ENCODE data around the gene ATRAID. TPM values are rescaled to one million over a fixed set of nuclear protein-coding genes. Genes with fewer than 3 reads are reported as not detected.
A peak's percentile ranks its signal among the peaks of the same experiment; 100 is the strongest.

The ATRAID gene
- total RNA-seq, 1 donor from 2014 or later, result 203 TPM

DNA sequence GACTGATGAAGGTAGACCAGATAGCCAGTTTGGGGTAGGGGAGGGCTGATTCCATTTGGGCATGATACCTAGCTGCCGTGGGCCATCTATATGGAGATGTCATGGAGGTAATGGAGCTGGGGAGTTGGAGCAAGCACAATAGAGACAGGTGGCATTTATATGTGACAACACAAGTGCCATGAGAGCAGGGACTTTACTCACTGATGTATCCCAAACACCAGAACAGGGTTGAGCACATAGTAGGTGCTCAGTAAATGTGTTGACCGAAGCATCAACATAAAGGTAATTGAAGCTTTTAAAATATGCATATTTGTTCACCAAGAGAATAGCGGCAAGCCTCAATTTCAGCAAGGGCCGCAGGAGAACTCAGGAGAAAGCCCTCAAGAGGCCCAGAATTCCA is 36.1 kb downstream of the ATRAID start:
- no peak for DNase-seq (ENCODE audit: low read depth)

DNA sequence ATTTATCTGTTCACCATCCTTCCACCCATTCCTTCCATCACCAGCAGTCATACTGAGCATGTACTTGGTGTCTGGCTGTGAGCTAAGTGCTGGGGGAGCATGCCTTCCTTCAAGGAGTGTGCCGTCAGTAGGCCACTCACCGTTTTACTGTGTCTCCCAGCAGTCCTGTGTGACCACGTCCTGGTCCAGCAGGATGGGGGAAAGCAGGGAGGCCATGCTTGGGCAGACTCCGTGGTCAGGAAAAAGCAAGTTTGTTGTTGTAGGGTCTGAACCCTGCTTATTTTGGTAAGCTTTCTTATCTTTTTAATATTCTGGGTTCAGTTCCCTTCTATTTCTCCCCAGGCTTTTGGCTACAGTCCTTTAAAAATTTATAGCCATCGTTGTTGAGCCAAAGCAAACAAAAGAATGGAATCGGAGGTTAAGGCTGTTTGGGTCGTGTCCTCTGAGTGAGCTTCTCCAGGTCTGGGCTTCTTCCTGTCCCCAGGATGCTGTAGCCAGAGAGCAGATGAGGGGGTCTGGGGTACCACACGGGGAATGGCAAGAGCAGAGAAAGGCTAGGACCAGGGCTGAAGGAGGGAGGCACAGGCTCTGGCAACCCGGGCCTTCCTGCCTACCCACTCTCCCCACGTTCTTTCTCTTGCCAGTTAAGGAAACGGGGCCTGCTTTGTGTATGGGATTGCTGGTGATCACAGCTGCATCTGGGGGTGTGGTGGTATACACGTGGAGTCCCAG is 37.5 kb downstream of the ATRAID start:
- no peak for DNase-seq (ENCODE audit: low read depth)

- DNase-seq (ENCODE audit: low read depth), result peak; percentile 36
Observed at GRCh38 chr2:27249891-27250651, 38.2 kb downstream of the ATRAID start.

GRCh38 chr2:27250652-27251379 is 39.0 kb downstream of the ATRAID start:
- DNase-seq (ENCODE audit: low read depth), result no peak

DNA sequence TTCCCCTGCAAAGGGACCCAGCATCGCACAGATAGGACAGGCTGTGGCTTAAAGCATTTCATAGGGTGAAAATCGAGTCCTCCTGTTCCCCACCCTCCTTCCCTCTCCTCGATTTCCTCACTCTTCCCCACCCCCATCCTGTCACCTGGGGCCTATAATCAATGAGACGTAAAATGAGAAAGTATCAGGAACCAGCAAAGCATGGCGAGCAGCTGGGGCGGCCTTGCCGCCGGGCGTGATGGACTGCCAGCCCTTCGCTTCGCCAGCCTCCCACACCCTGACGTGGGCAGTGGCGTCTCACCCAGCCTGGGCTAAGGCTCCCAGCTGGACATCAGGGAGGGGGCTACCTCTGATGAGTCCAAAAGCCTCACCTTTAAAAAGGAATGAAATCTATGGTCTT is 39.9 kb downstream of the ATRAID start:
- no peak for DNase-seq (ENCODE audit: low read depth)

DNA sequence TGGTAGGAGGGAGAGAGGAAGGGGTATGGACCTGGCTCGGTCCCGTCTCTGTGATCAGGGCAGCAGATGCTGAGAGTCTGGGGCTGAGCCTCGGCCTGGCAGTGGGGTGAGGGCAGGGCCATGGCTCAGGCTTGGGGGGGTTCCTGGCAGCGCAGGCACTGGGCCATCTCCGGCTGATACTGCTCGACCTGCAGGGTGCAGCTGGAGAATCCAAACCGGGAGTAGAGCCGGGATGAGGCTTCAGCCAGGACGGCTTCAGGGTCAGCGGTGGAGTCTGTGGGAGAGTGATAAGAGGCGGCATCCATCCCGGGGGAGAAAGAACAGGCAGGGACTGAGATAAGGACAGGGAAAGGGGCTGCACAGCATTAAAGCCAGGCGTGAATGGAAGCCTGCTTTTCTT is 43.3 kb downstream of the ATRAID start:
- no peak for DNase-seq (ENCODE audit: low read depth)

GRCh38 chr2:27255660-27256059 is 43.8 kb downstream of the ATRAID start:
- DNase-seq (ENCODE audit: low read depth), result no peak

DNA sequence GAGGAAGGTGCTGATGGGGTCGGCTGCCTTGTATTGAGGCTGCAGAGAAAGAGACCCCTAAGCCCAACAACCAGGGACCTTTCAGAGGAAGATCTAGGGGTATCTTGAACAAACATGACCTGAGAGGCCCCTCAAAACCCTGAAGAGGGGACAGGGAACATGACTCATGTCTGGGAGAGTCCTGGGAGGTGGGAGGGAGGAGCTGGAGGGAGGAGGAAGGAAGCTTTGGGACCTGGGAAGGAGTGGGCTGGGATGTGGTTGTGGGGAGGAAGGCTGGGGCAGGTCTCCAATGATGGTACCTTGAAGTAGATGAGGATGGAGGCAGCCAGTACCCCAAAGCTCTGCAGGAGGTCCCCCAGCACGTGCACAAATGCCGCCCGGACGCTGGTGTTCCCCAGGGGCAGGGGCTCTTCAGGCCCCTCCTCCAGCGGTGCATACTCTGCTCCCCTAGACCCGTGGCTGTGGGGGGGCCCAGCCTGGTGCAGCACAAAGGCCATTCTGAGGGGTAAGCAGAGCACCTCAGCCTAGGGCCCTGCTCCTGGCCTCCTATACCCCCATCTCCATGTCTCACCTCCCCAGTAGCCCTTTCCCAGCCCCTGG is 45.1 kb downstream of the ATRAID start:
- DNase-seq (ENCODE audit: low read depth), result no peak

DNA sequence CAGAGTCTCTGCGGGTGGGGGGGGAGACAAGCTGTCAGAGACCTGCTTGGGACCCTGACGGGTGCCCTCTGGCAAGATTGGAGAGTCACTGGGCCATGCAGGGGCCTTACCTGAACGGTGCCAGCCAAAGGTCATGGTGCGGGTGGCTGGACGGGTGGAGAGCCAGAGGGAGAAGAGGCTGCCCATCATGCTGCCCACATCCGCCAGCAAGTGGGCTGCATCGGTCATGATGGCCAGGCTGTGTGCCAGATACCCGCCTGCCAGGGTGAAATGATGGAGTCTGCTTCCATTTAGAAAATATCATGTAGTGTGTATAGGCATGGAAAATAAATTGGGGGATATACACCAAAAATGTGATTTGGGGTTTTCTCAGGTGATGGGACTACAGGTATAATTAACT is 46.2 kb downstream of the ATRAID start:
- DNase-seq (ENCODE audit: low read depth), result no peak

GRCh38 chr2:27261241-27261925 is 49.5 kb downstream of the ATRAID start:
- DNase-seq (ENCODE audit: low read depth), result no peak

GRCh38 chr2:27261926-27262298 is 50.1 kb downstream of the ATRAID start:
- DNase-seq (ENCODE audit: low read depth), result no peak

DNA sequence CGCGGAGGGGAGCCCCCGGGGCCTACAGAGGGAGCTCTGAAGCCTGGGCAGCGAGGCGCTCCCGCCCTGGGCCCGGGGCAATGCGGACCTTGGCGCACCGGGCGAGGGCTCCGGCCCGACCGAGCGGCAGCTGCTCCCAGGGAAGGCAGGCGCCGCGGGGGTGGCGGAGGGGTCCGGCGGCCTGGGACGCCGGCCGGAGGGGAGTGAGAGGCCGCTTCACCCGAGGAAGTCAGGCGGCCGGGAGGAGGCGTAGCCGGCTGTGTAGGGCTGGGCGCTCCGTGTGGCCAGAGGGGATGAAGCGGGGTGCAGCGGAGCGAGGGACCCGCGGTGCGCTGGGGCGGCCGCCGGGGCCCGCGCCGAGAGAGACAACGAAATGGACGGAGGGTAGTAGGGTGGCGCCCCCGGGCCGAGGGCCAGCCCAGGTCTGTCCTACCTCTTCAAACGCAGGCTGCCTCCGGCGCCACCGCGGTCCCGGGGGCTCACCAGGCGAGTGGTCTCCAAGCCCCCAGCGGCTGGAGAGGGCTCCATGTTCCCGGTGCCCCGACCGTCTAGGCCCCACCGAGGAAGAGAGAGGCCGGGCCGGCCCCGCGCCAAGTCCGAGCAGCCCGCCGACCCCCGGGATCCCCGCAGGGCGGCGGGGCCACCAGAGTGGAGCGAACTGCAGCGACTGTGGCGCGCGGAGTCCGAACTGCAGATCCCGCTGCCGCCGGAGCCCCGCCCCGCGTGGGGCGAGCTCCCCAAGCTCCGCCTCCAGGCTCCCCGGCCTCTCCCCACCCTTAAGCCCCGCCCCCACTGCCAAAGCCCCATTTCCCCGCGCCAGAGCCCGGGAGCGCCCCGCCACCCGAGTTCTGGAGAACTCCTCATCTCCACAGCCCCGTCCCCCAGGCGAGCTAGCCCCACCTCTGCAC is 50.8 kb downstream of the ATRAID start, which contains the start of gene SLC30A3:
Gene SLC30A3 (minus strand): TSS at position 669 of the 908 bp plus-strand sequence. CDS start 141 bp downstream, at position 528.
- DNase-seq (ENCODE audit: low read depth), result peak; percentile 36

DNA sequence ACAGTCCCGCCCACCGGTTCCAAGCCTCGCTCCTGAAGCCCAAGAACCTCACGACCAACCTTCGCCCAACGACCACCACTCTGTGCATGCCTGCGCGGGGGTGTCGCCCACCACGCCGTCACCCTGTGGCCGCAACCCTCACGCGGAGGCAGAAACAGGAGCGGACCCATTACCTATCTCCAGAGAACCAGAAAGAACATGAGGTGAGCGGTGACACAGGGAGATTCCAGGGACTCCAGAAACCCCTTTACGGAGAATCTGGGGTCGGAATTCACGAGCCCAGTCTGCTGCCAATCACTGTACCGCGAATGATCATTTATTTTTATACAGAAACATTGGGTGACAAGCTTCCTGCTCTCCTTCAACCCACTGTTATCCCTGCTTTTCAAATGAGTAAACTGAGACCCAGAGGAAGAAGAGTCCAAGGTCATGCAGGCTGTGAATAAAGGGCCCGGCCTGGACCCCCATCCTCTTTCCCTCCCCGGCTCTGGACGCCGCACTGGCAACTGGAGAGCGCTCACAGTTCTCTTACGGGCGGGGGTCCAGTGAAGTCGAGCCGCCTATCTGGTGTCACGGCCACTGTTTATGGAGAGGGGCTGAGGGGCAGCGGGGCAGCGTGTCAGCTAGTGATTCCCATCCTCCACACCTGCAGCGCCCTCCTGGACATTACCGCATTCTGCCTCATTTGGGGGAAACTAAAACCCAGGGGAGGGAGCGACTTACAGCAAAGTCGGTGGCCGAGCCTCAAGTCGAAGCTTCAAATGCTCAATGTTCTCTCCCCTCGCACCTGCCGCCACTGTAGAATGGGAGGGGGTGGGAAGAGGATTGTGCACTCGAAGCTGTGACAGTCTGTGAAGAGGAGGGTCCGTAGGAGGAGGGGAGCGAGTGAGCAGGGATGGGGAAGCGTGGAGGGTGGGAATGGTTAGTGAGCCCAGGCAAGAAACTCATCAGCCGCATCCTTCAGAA is 51.7 kb downstream of the ATRAID start:
- no peak for DNase-seq (ENCODE audit: low read depth)

DNA sequence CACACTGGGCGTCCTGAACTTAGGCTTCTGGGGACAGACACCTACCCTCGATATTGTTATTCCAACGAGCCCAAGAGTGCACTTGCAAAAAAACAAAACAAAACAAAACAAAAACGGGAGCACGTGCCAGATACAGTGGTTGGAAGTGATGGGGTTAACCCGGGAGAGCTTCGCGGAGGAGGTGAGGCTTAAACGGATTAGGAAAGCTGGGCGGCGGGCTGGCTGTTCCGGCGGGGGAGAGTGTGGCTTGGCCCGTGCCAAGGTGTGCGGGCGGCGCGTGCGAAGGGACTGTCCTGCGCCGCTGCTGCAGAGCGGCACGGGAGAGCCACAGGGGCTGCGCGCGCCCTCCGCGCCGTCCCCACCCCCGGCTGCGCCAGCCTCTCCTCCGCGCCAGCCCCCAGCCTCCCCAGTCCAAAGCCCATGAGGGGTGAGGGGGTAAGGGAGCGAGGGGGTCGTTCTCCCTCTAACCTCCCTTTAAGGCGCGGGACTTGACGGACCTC is 52.5 kb downstream of the ATRAID start:
- DNase-seq (ENCODE audit: low read depth), result no peak

GRCh38 chr2:27264753-27265535 is 53.1 kb downstream of the ATRAID start:
- peak; percentile 72 for DNase-seq (ENCODE audit: low read depth)

- DNase-seq (ENCODE audit: low read depth), result no peak
Observed at GRCh38 chr2:27265536-27265870, 53.7 kb downstream of the ATRAID start.

All from myocyte (in vitro differentiated cells).